Activated T-cell treated with anti-CD3 and anti-CD28 coated beads, Interleukin-2, amount 50 U/mL, for 4 hours (primary cell): Measurements from ENCODE around the gene ADRB1. TPM values are rescaled to one million over a fixed set of nuclear protein-coding genes. Genes with fewer than 3 reads are reported as not detected.
A peak's percentile ranks its signal among the peaks of the same experiment; 100 is the strongest.

ENCODE experiments used
- ATAC-seq, 2 donors: fragments of 200-7000 bp; cut with Tn5 transposase; one replicate each; pipeline ENCODE4 v1.10.0; 2021
- DNase-seq: peaks from one replicate; pipeline ENCODE4 v3.0.0-alpha.2; 2020
- H3K27me3 Mint-ChIP-seq: one replicate; pipeline ENCODE4 v1.8.0; 2021; ENCODE audit warnings: low read depth, mixed read lengths
- H3K36me3 Mint-ChIP-seq: one replicate; pipeline ENCODE4 v1.8.0; 2022; ENCODE audit warnings: mixed read lengths; ENCODE audit not compliant: insufficient read depth
- H3K4me1 Mint-ChIP-seq: one replicate; pipeline ENCODE4 v1.8.0; 2021; ENCODE audit warnings: low read depth, mixed read lengths
- H3K4me3 Mint-ChIP-seq: one replicate; pipeline ENCODE4 v1.8.0; 2021; ENCODE audit warnings: mild to moderate bottlenecking, moderate library complexity, mixed read lengths
- H3K9me3 Mint-ChIP-seq: one replicate; pipeline ENCODE4 v1.8.0; 2021; ENCODE audit warnings: mixed read lengths
- total RNA-seq, 3 donors: library from RNA; stranded (reverse); gene quantifications; one replicate each; pipeline ENCODE4 v1.2.1, GENCODE V29; 2021

ADRB1 gene
- total RNA-seq, 3 donors from 2014 or later, result 0.05 to 0.20 TPM; not detected in 1

DNA sequence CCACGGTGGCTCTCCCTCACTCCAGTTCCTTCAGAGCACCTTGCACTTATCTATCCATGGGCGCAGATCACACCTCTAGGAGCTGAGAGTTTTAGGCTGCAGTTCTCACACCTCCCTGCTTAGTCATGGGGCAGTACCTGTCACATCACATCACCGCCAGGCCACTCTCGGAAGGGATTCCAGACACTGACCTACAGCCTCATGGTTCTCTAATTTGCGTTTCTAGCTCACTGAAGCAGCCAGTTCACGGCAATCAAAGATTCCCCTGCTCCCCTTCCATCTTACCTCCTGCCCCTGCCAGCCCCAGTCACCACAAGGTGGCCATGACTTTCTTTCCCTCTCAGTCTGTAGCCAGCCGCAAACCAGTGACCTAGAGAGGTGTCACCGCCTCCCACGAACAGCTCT lies 34.2 kb downstream of the ADRB1 start:
- Mint-ChIP-seq H3K36me3 (no peaks in the 10 kb centered on the region), H3K4me1 (peaks cover 11% of the 10 kb centered on the region), H3K9me3 (no peaks in the 10 kb centered on the region), H3K27me3 (no peaks in the 10 kb centered on the region), H3K4me3 (no peak overlapping the region)
- no peak for DNase-seq
- ATAC-seq, result no peak

- no peaks in the 10 kb centered on the region for H3K27me3 Mint-ChIP-seq
- no peaks in the 10 kb centered on the region for H3K9me3 Mint-ChIP-seq
- no peak for ATAC-seq
Measured at GRCh38 chr10:114078346-114078745, 34.7 kb downstream of the ADRB1 start.

GRCh38 chr10:114079421-114079820 lies 35.8 kb downstream of the ADRB1 start:
- Mint-ChIP-seq H3K36me3 (no peaks in the 10 kb centered on the region), H3K9me3 (no peaks in the 10 kb centered on the region), H3K4me1 (no peaks in the 10 kb centered on the region), H3K27me3 (no peaks in the 10 kb centered on the region), H3K4me3 (no peak overlapping the region)
- no peak for DNase-seq
- ATAC-seq, result no peak

More at GRCh38 chr10:114078346-114078745, 34.7 kb downstream of the ADRB1 start:
- no peak for DNase-seq
- H3K36me3 Mint-ChIP-seq, result no peaks in the 10 kb centered on the region
- no peak overlapping the region for H3K4me3 Mint-ChIP-seq
- peaks cover 8% of the 10 kb centered on the region for H3K4me1 Mint-ChIP-seq

GRCh38 chr10:114081911-114082583 lies 38.4 kb downstream of the ADRB1 start:
- Mint-ChIP-seq H3K27me3 (no peaks in the 10 kb centered on the region), H3K4me1 (no peaks in the 10 kb centered on the region), H3K9me3 (no peaks in the 10 kb centered on the region), H3K4me3 (no peak overlapping the region), H3K36me3 (no peaks in the 10 kb centered on the region)
- DNase-seq (no peak), ATAC-seq (no peak)

GRCh38 chr10:114083040-114083439 lies 39.4 kb downstream of the ADRB1 start:
- Mint-ChIP-seq H3K9me3 (no peaks in the 10 kb centered on the region), H3K27me3 (no peaks in the 10 kb centered on the region), H3K4me3 (no peak overlapping the region), H3K36me3 (no peaks in the 10 kb centered on the region), H3K4me1 (no peaks in the 10 kb centered on the region)
- peak in 1 of 2 donors; percentile 23 for ATAC-seq
- no peak for DNase-seq

GRCh38 chr10:114084215-114084614 lies 40.5 kb downstream of the ADRB1 start:
- H3K4me1 Mint-ChIP-seq, result no peaks in the 10 kb centered on the region
- ATAC-seq, result peak in 1 of 2 donors; percentile 27

GRCh38 chr10:114087255-114087654 lies 43.6 kb downstream of the ADRB1 start:
- H3K27me3 Mint-ChIP-seq, result no peaks in the 10 kb centered on the region
- ATAC-seq (no peak), DNase-seq (no peak)
- H3K36me3 Mint-ChIP-seq, result no peaks in the 10 kb centered on the region
- H3K4me1 Mint-ChIP-seq, result no peaks in the 10 kb centered on the region
- H3K9me3 Mint-ChIP-seq, result no peaks in the 10 kb centered on the region
- no peak overlapping the region for H3K4me3 Mint-ChIP-seq

More at GRCh38 chr10:114084215-114084614, 40.5 kb downstream of the ADRB1 start:
- no peaks in the 10 kb centered on the region for H3K36me3 Mint-ChIP-seq
- DNase-seq, result no peak
- H3K27me3 Mint-ChIP-seq, result no peaks in the 10 kb centered on the region
- no peaks in the 10 kb centered on the region for H3K9me3 Mint-ChIP-seq
- H3K4me3 Mint-ChIP-seq, result no peak overlapping the region

DNA sequence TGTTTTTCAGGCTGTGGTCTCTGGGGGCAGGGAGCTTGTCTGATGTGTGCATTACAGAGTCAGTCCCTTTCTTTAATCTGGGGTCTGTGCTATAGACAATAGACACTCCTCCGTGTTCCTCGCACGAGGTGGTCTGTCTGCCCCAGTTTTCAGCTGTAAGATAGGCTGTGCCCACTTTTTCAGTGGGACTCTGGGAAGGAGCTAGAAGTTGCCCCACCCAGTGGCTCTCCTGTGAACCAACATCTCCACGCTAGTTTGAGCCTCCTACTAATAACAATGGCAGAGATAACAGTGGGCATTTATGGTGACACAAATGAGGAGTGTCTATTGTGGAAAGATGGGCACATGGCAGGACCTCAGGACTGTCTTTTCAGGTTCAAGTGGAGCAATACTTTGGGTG lies 44.0 kb downstream of the ADRB1 start:
- no peak for DNase-seq
- ATAC-seq, result no peak
- Mint-ChIP-seq H3K4me1 (no peaks in the 10 kb centered on the region), H3K36me3 (no peaks in the 10 kb centered on the region), H3K9me3 (no peaks in the 10 kb centered on the region), H3K27me3 (no peaks in the 10 kb centered on the region), H3K4me3 (no peak overlapping the region)

- peaks cover 37% of the 10 kb centered on the region for H3K4me1 Mint-ChIP-seq
- no peak overlapping the region for H3K4me3 Mint-ChIP-seq
- no peaks in the 10 kb centered on the region for H3K9me3 Mint-ChIP-seq
- ATAC-seq, result peak in 1 of 2 donors; percentile 10
- DNase-seq, result no peak
- H3K36me3 Mint-ChIP-seq, result no peaks in the 10 kb centered on the region
- peaks cover 4% of the 10 kb centered on the region for H3K27me3 Mint-ChIP-seq
Measured at GRCh38 chr10:114094795-114095194, 51.1 kb downstream of the ADRB1 start.

- no peaks in the 10 kb centered on the region for H3K9me3 Mint-ChIP-seq
- H3K36me3 Mint-ChIP-seq, result no peaks in the 10 kb centered on the region
- DNase-seq (no peak), ATAC-seq (peak in 1 of 2 donors; percentile 25)
- H3K4me3 Mint-ChIP-seq, result no peak overlapping the region
- H3K4me1 Mint-ChIP-seq, result peaks cover 46% of the 10 kb centered on the region
- H3K27me3 Mint-ChIP-seq, result peaks cover 13% of the 10 kb centered on the region
Measured at GRCh38 chr10:114095559-114096337, 52.1 kb downstream of the ADRB1 start.

Other genes starting within 250 kb of the ADRB1 start
- gene DCLRE1A, start 189.8 kb upstream of the ADRB1 start, total RNA-seq, result 10 to 100 TPM; 10.8 to 11.9 (median 11.7) TPM
- gene NHLRC2, start 189.2 kb upstream of the ADRB1 start, total RNA-seq, result 10 to 100 TPM; 19.9 to 23.5 (median 20.8) TPM
- 10 to 100 TPM in 1 of 3 donors, 1 to 10 TPM in 2; 7.4 to 10.5 (median 9.5) TPM for gene CCDC186, start 130.3 kb downstream of the ADRB1 start, total RNA-seq
- gene TDRD1, start 135.5 kb downstream of the ADRB1 start, total RNA-seq, result 1 to 10 TPM in 1 of 3 donors, under 1 TPM in 2; 0.48 to 2.2 (median 0.63) TPM
- gene VWA2, start 195.4 kb downstream of the ADRB1 start, total RNA-seq, result not detected